Gastroesophageal sphincter (tissue), 3 donors: Measurements from ENCODE around the gene PTPRD.

Experiments used
- EP300 ChIP-seq: sonication (generic); formaldehyde crosslinking; IDR thresholded peaks from one replicate; pipeline ENCODE4 v1.6.1; 2017; ENCODE audit warnings: antibody characterized with exemption, mild to moderate bottlenecking
- POLR2A ChIP-seq, 2 donors: fragments of 450-650 bp; IDR thresholded peaks; one replicate each; pipeline ENCODE4 v1.6.1; 2017; ENCODE audit warnings: antibody characterized with exemption in 2 of 2, mild to moderate bottlenecking in 2 of 2, moderate library complexity in 1 of 2
- POLR2AphosphoS5 ChIP-seq: sonication (generic); formaldehyde crosslinking; IDR thresholded peaks from one replicate; pipeline ENCODE4 v1.6.1; 2017; ENCODE audit warnings: antibody characterized with exemption
- TF ChIP-seq, protein P1 (sequence below), 4 experiments: fragments of 200-600 bp in 2 of 4; fragments of 450-650 bp in 2 of 4; sonication (generic) in 1 of 4; IDR thresholded peaks; one replicate each; pipeline ENCODE4 v1.5.1; 2017 to 2019; ENCODE audit warnings: antibody characterized with exemption in 4 of 4, mild to moderate bottlenecking in 2 of 4, moderate library complexity in 2 of 4

DNA sequence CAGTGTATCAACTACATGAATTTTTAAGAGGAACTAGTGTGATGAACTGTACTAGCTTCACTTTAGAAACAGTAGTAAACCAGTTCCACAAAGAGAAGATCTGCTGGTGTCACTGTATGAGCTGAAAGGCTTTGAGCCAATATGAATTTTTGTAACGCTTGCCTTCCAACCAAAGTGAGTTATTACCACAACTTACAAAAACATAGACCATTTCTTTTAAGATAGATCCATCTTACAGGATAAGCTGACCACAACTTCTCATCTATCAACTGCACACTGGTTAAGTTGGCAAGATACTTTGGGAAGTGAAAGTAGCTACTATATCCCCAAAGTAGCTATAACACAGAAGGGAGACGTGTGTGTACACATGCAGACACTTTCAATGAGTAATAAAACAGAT, 1963.6 kb downstream of the PTPRD start:
- TF ChIP-seq, protein P1, sequence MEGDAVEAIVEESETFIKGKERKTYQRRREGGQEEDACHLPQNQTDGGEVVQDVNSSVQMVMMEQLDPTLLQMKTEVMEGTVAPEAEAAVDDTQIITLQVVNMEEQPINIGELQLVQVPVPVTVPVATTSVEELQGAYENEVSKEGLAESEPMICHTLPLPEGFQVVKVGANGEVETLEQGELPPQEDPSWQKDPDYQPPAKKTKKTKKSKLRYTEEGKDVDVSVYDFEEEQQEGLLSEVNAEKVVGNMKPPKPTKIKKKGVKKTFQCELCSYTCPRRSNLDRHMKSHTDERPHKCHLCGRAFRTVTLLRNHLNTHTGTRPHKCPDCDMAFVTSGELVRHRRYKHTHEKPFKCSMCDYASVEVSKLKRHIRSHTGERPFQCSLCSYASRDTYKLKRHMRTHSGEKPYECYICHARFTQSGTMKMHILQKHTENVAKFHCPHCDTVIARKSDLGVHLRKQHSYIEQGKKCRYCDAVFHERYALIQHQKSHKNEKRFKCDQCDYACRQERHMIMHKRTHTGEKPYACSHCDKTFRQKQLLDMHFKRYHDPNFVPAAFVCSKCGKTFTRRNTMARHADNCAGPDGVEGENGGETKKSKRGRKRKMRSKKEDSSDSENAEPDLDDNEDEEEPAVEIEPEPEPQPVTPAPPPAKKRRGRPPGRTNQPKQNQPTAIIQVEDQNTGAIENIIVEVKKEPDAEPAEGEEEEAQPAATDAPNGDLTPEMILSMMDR (IDR thresholded peaks at IDR 0.05), result no peak
- TF ChIP-seq POLR2A (IDR thresholded peaks at IDR 0.05) (no peak), EP300 (no peak), POLR2AphosphoS5 (no peak)
